ENCODE results near the gene TRABD2B. TPM values are rescaled to one million over a fixed set of nuclear protein-coding genes. Genes with fewer than 3 reads are reported as not detected.

TRABD2B gene
- total RNA-seq, 5 donors from 2014 or later (not counting 1 experiment from before 2014, with no cell fraction given) = not detected

DNA sequence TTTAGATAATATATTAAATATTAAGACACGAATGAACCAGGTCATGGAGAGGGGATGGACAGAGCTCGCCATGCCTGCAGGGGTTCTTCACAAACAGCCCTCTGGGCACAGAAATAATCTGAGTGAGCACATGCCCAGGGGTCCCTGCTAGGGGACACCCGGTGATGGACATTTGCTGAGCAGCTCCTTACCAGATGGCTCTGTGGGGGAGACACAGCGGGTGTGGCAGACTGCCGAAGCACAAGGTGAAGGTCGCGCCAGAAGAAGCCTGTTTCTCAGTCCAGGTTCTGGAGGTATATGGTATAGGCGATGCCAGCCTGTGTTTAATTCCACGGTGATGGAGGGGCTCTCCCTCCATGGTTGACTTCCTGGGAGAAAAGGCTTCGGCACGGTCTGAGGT lies 9.6 kb downstream of the TRABD2B start:
- ChIA-PET CTCF (no interaction called here), POLR2A (no interaction called here)
- no peaks in the 10 kb centered on the region for H3K4me1 ChIP-seq (ENCODE audit: control insufficient read depth in 1 of 2, extremely low read depth in 1 of 2, insufficient read depth in 2 of 2, low read length in 2 of 2)
- H3K27ac ChIP-seq (ENCODE audit: low read length) = no peak overlapping the region
- DNase-seq = no peak
- no peaks in the 10 kb centered on the region for H3K36me3 ChIP-seq (ENCODE audit: control insufficient read depth in 2 of 2, extremely low read depth in 1 of 2, insufficient read depth in 1 of 2, low read length in 1 of 2)
- H3K4me3 ChIP-seq (ENCODE audit: control insufficient read depth in 1 of 2, extremely low read depth in 1 of 2, low read length in 1 of 2) = no peak overlapping the region
- Mint-ChIP-seq H3K4me1 (peaks cover 3 to 4% (median 3%) of the 10 kb centered on the region in 3 donors), H3K27ac (no peak overlapping the region), H3K36me3 (no peaks in the 10 kb centered on the region), H3K4me3 (no peak overlapping the region), H3K9me3 (no peaks in the 10 kb centered on the region), H3K27me3 (peaks cover 37 to 53% of the 10 kb centered on the region in 2 donors)
- ATAC-seq (replicated peaks in 1 of 4) = no peak
- peaks cover 4 to 18% of the 10 kb centered on the region in 2 experiments for H3K27me3 ChIP-seq (replicated peaks in 1 of 2; ENCODE audit: control insufficient read depth in 2 of 2, extremely low read depth in 1 of 2, insufficient read depth in 2 of 2, low read length in 1 of 2)
- WGBS (ENCODE audit: insufficient coverage) = 90% methylated on average over 10 of the region's 11 CpGs
- H3K9me3 ChIP-seq = no peaks in the 10 kb centered on the region

DNA sequence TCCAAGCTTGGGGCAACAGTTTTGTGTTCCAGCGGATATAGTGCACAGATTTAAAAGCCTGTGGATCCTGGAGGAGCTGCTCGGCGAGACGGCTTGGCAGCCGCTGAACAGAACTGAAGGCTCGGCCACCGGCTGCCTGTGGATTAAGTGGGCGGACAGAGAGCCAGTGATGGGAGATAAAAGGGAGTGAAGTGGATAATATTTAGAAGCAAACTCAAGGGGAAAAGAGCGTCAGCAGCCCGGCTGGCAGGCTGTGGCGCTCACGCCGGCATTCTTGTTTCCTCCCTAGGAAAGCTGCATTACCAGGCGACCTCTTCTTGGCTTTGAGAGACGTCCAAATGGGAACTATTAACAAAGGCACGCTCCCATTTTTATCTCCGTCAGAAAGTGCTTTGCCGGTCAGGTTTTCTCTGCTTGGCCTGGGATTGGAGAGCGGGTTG lies 10.4 kb downstream of the TRABD2B start:
- Histone ChIP-seq H3K4me3 (ENCODE audit: control insufficient read depth in 1 of 2, extremely low read depth in 1 of 2, low read length in 1 of 2) (no peak overlapping the region), H3K9me3 (no peaks in the 10 kb centered on the region), H3K27ac (ENCODE audit: low read length) (no peak overlapping the region), H3K27me3 (replicated peaks in 1 of 2; ENCODE audit: control insufficient read depth in 2 of 2, extremely low read depth in 1 of 2, insufficient read depth in 2 of 2, low read length in 1 of 2) (peaks cover 4 to 14% of the 10 kb centered on the region in 2 experiments), H3K36me3 (ENCODE audit: control insufficient read depth in 2 of 2, extremely low read depth in 1 of 2, insufficient read depth in 1 of 2, low read length in 1 of 2) (no peaks in the 10 kb centered on the region), H3K4me1 (ENCODE audit: control insufficient read depth in 1 of 2, extremely low read depth in 1 of 2, insufficient read depth in 2 of 2, low read length in 2 of 2) (no peaks in the 10 kb centered on the region)
- Mint-ChIP-seq H3K27ac (no peak overlapping the region), H3K9me3 (no peaks in the 10 kb centered on the region), H3K27me3 (peaks cover 37 to 52% of the 10 kb centered on the region in 2 donors), H3K36me3 (no peaks in the 10 kb centered on the region), H3K4me1 (peaks cover 3 to 4% (median 3%) of the 10 kb centered on the region in 3 donors), H3K4me3 (no peak overlapping the region)
- CTCF ChIA-PET = no interaction called here
- ATAC-seq (replicated peaks in 1 of 4) = no peak
- WGBS (ENCODE audit: insufficient coverage) = 66% methylated on average over 15 of the region's 19 CpGs
- POLR2A ChIA-PET = no interaction called here
- DNase-seq = no peak

DNA sequence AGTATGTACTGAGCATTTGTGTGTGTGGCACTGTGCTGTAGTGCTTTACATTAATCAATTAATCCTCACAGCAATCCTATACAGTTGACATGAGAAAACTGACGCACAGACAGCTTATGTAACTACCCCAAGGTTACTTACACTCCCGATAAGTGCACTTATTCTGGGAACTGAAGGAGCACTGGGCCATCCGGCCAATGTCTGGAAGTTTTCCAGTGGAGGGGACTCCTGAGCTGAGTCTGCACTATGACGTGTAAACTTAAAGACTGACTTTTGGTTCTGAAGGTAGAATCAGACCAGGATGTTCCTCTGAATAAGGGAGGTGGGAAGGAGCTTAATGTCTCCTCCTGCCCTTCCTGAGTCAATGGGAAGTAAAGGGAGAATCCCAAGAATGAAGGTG lies 12.2 kb downstream of the TRABD2B start:
- Histone ChIP-seq H3K4me3 (ENCODE audit: control insufficient read depth in 1 of 2, extremely low read depth in 1 of 2, low read length in 1 of 2) (no peak overlapping the region), H3K27ac (ENCODE audit: low read length) (no peak overlapping the region), H3K4me1 (ENCODE audit: control insufficient read depth in 1 of 2, extremely low read depth in 1 of 2, insufficient read depth in 2 of 2, low read length in 2 of 2) (no peaks in the 10 kb centered on the region), H3K36me3 (ENCODE audit: control insufficient read depth in 2 of 2, extremely low read depth in 1 of 2, insufficient read depth in 1 of 2, low read length in 1 of 2) (no peaks in the 10 kb centered on the region), H3K27me3 (replicated peaks in 1 of 2; ENCODE audit: control insufficient read depth in 2 of 2, extremely low read depth in 1 of 2, insufficient read depth in 2 of 2, low read length in 1 of 2) (peaks cover 4 to 25% of the 10 kb centered on the region in 2 experiments), H3K9me3 (no peaks in the 10 kb centered on the region)
- Mint-ChIP-seq H3K4me3 (no peak overlapping the region), H3K4me1 (peaks cover 3 to 4% (median 3%) of the 10 kb centered on the region in 3 donors), H3K27ac (no peak overlapping the region), H3K9me3 (no peaks in the 10 kb centered on the region), H3K36me3 (no peaks in the 10 kb centered on the region), H3K27me3 (peaks cover 38 to 55% of the 10 kb centered on the region in 2 donors)
- ATAC-seq (replicated peaks in 1 of 4) (no peak), DNase-seq (no peak)
- 95% methylated on average over 2 of the region's 4 CpGs for WGBS (ENCODE audit: insufficient coverage)
- CTCF ChIA-PET = no interaction called here
- POLR2A ChIA-PET = no interaction called here

DNA sequence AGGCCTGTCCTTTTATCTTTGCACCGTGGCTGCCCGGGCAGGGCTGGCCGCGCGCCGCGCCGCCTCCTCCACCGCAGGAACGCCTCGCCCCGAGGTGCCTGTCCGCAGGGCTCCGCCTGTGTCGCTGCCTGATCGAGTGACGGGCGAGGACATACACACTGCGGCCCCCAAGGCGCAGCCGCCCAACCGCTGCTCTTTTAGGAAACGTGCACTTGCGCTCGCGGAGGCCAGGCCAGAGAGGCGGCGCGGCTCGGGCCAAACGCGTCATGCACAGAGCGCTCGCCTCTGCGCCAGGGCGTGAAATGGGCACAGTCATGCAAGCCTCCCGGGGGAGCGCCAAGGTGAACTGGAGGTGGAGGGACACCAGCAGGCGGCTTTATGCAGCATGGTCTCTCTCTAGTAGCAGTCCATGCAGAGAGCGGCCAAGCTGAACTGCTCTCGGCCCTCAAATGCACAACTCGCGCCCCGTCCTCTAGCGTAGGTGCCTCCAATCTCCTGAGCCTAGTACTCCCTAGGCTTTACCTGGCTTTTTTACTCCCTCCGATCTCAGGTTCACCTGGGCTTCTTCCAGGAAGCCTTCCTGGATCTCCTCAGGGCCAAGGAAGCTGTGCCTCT lies 12.9 kb downstream of the TRABD2B start:
- CTCF ChIA-PET = no interaction called here
- no peak overlapping the region for H3K27ac Mint-ChIP-seq
- peaks cover 36 to 58% of the 10 kb centered on the region in 2 donors for H3K27me3 Mint-ChIP-seq

DNA sequence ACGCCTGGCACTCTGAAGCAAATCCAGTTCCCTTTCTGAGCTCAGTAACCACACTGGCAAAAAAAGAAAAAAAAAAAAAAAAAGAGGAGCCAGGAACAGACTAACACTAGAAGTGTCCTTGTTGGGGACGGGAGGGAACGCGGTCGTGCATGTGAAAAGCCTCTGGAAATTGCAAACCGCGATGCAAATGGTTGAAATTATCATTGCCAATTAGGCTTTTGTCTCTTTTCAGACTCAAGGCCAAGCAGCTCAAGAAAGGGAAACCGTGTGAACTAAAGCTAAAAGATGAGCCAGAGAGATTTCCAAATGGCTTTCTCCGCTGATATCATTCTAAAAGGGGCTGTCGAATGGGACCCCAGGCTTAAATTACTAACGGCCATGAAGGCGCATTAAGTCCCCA lies 13.5 kb downstream of the TRABD2B start:
- H3K27ac ChIP-seq (ENCODE audit: low read length) = no peak overlapping the region
- H3K27ac Mint-ChIP-seq = no peak overlapping the region
- WGBS (ENCODE audit: insufficient coverage) = 42% methylated on average over 8 of the region's 12 CpGs
- POLR2A ChIA-PET = no interaction called here
- ATAC-seq (replicated peaks in 1 of 4) (no peak), DNase-seq (no peak)
- CTCF ChIA-PET = no interaction called here
- no peaks in the 10 kb centered on the region for H3K36me3 ChIP-seq (ENCODE audit: control insufficient read depth in 2 of 2, extremely low read depth in 1 of 2, insufficient read depth in 1 of 2, low read length in 1 of 2)
- H3K9me3 Mint-ChIP-seq = no peaks in the 10 kb centered on the region
- peaks cover 4 to 32% of the 10 kb centered on the region in 2 experiments for H3K27me3 ChIP-seq (replicated peaks in 1 of 2; ENCODE audit: control insufficient read depth in 2 of 2, extremely low read depth in 1 of 2, insufficient read depth in 2 of 2, low read length in 1 of 2)
- H3K27me3 Mint-ChIP-seq = peaks cover 34 to 58% of the 10 kb centered on the region in 2 donors
- no peak overlapping the region for H3K4me3 Mint-ChIP-seq
- no peaks in the 10 kb centered on the region for H3K4me1 ChIP-seq (ENCODE audit: control insufficient read depth in 1 of 2, extremely low read depth in 1 of 2, insufficient read depth in 2 of 2, low read length in 2 of 2)
- H3K36me3 Mint-ChIP-seq = no peaks in the 10 kb centered on the region
- H3K4me3 ChIP-seq (ENCODE audit: control insufficient read depth in 1 of 2, extremely low read depth in 1 of 2, low read length in 1 of 2) = no peak overlapping the region
- no peaks in the 10 kb centered on the region for H3K9me3 ChIP-seq
- peaks cover 3 to 4% (median 3%) of the 10 kb centered on the region in 3 donors for H3K4me1 Mint-ChIP-seq

More for the DNA sequence above, 12.9 kb downstream of the TRABD2B start:
- POLR2A ChIA-PET = no interaction called here
- no peaks in the 10 kb centered on the region for H3K36me3 Mint-ChIP-seq
- no peaks in the 10 kb centered on the region for H3K4me1 ChIP-seq (ENCODE audit: control insufficient read depth in 1 of 2, extremely low read depth in 1 of 2, insufficient read depth in 2 of 2, low read length in 2 of 2)
- H3K4me1 Mint-ChIP-seq = peaks cover 3 to 4% (median 3%) of the 10 kb centered on the region in 3 donors
- H3K4me3 ChIP-seq (ENCODE audit: control insufficient read depth in 1 of 2, extremely low read depth in 1 of 2, low read length in 1 of 2) = no peak overlapping the region
- H3K36me3 ChIP-seq (ENCODE audit: control insufficient read depth in 2 of 2, extremely low read depth in 1 of 2, insufficient read depth in 1 of 2, low read length in 1 of 2) = no peaks in the 10 kb centered on the region
- no peak overlapping the region for H3K27ac ChIP-seq (ENCODE audit: low read length)
- WGBS (ENCODE audit: insufficient coverage) = 13% methylated on average over 46 of the region's 46 CpGs
- H3K9me3 ChIP-seq = no peaks in the 10 kb centered on the region
- ATAC-seq (replicated peaks in 1 of 4) = no peak
- no peak for DNase-seq
- no peaks in the 10 kb centered on the region for H3K9me3 Mint-ChIP-seq
- peaks cover 4 to 28% of the 10 kb centered on the region in 2 experiments for H3K27me3 ChIP-seq (replicated peaks in 1 of 2; ENCODE audit: control insufficient read depth in 2 of 2, extremely low read depth in 1 of 2, insufficient read depth in 2 of 2, low read length in 1 of 2)
- no peak overlapping the region for H3K4me3 Mint-ChIP-seq

DNA sequence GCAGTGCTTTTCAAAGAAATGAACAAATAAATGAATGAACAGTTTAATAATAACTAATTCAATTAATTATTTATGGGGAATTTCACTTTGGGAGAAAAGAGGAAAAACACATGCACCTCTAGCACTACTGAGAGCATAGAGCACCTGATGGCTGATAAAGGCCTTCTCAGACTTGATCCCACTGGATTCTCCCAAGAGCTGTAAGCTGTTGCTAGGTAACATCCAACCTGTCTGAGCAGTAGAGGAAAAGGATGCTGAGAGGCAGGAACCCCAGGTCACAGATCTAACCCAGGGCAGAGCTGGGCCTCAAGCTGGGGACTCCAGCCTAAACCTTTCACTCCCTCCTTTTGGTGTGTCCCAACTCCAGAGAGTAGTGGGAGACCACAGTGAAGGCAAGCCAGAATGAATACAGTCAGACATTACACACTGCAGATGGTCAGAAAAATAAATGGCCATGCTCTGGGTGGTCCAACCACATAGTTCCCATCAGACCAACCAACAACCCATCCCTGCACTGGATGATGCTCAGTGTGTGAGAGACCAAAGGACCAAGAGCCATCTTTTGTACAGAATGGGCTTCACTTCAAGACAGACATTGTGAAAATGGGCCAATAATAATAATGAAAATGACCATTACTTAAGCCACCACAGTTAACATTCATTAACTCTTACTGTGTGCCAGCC lies 15.4 kb downstream of the TRABD2B start:
- H3K27me3 Mint-ChIP-seq = peaks cover 34 to 58% of the 10 kb centered on the region in 2 donors
- no peaks in the 10 kb centered on the region for H3K9me3 Mint-ChIP-seq
- POLR2A ChIA-PET = no interaction called here
- no peak overlapping the region for H3K27ac Mint-ChIP-seq
- DNase-seq (no peak), ATAC-seq (replicated peaks in 1 of 4) (no peak)
- H3K4me1 Mint-ChIP-seq = peaks cover 3 to 4% (median 3%) of the 10 kb centered on the region in 3 donors
- H3K9me3 ChIP-seq = no peaks in the 10 kb centered on the region
- peaks cover 4 to 30% of the 10 kb centered on the region in 2 experiments for H3K27me3 ChIP-seq (replicated peaks in 1 of 2; ENCODE audit: control insufficient read depth in 2 of 2, extremely low read depth in 1 of 2, insufficient read depth in 2 of 2, low read length in 1 of 2)
- H3K36me3 ChIP-seq (ENCODE audit: control insufficient read depth in 2 of 2, extremely low read depth in 1 of 2, insufficient read depth in 1 of 2, low read length in 1 of 2) = no peaks in the 10 kb centered on the region
- H3K4me3 Mint-ChIP-seq = no peak overlapping the region
- CTCF ChIA-PET = no interaction called here
- no peaks in the 10 kb centered on the region for H3K36me3 Mint-ChIP-seq
- no peak overlapping the region for H3K27ac ChIP-seq (ENCODE audit: low read length)
- no peak overlapping the region for H3K4me3 ChIP-seq (ENCODE audit: control insufficient read depth in 1 of 2, extremely low read depth in 1 of 2, low read length in 1 of 2)
- no peaks in the 10 kb centered on the region for H3K4me1 ChIP-seq (ENCODE audit: control insufficient read depth in 1 of 2, extremely low read depth in 1 of 2, insufficient read depth in 2 of 2, low read length in 2 of 2)
